Mesodermal cell (in vitro differentiated cells): Measurements from ENCODE around the gene MACROD2.
"Not testable (repeated sequence)": the region's sequence is repeated elsewhere in the genome, so short reads cannot be mapped to it uniquely, and the experiment has no call there.

Source experiments
- H3K27ac ChIP-seq: 2 replicates; pipeline ENCODE4 v1.7.0; 2013; ENCODE audit warnings: mild to moderate bottlenecking, low read depth, low read length, moderate library complexity; ENCODE audit not compliant: severe bottlenecking
- H3K36me3 ChIP-seq: 2 replicates; pipeline ENCODE4 v1.7.1; 2013; ENCODE audit warnings: mild to moderate bottlenecking, low read length, moderate library complexity; ENCODE audit not compliant: control insufficient read depth, insufficient read depth
- H3K4me1 ChIP-seq: one replicate; pipeline ENCODE4 v1.7.1; 2013; ENCODE audit warnings: mild to moderate bottlenecking, low read length; ENCODE audit not compliant: insufficient read depth, control insufficient read depth, poor library complexity, severe bottlenecking
- H3K4me3 ChIP-seq: 2 replicates; pipeline ENCODE4 v1.7.0; 2013; ENCODE audit warnings: low read length, control low read depth, mild to moderate bottlenecking; ENCODE audit not compliant: insufficient read depth, poor library complexity, severe bottlenecking; ENCODE audit errors: extremely low read depth
- H3K9me3 ChIP-seq: 2 replicates; pipeline ENCODE4 v1.7.1; 2013; ENCODE audit warnings: mild to moderate bottlenecking, low read length, moderate library complexity; ENCODE audit not compliant: control insufficient read depth
- WGBS, 2 experiments: methylation state at CpG; one replicate each; pipeline ENCODE4 v1.1.5; 2013; ENCODE audit warnings: missing lambda C conversion rate in 2 of 2; ENCODE audit not compliant: insufficient coverage in 2 of 2; 5-methylcytosine and 5-hydroxymethylcytosine counted together

Gene MACROD2

GRCh38 chr20:15339264-15339663, 1343.9 kb downstream of the MACROD2 start:
- H3K9me3 ChIP-seq: no peaks in the 10 kb centered on the region
- H3K27ac ChIP-seq: no peak overlapping the region
- no peaks in the 10 kb centered on the region for H3K4me1 ChIP-seq
- no peaks in the 10 kb centered on the region for H3K36me3 ChIP-seq
- WGBS, 2 experiments: 83 to 92% methylated on average over 2 of the region's 3 CpGs
- H3K4me3 ChIP-seq: no peak overlapping the region

- Histone ChIP-seq H3K36me3 (no peaks in the 10 kb centered on the region), H3K4me1 (no peaks in the 10 kb centered on the region), H3K9me3 (peaks cover 2% of the 10 kb centered on the region), H3K4me3 (no peak overlapping the region), H3K27ac (no peak overlapping the region)
- 79 to 100% methylated on average over 1 to 2 of the region's 3 CpGs for WGBS, 2 experiments
These were observed 1347.7 kb downstream of the MACROD2 start for GRCh38 chr20:15342991-15343523.

GRCh38 chr20:15345287-15345686, 1350.0 kb downstream of the MACROD2 start:
- no peaks in the 10 kb centered on the region for H3K4me1 ChIP-seq
- H3K27ac ChIP-seq: no peak overlapping the region
- H3K4me3 ChIP-seq: no peak overlapping the region
- WGBS, 2 experiments: no CpG with 5 or more reads among the region's 2 CpGs
- H3K36me3 ChIP-seq: no peaks in the 10 kb centered on the region
- peaks cover 10% of the 10 kb centered on the region for H3K9me3 ChIP-seq

GRCh38 chr20:15346657-15347280, 1351.5 kb downstream of the MACROD2 start:
- no peak overlapping the region for H3K4me3 ChIP-seq
- peaks cover 10% of the 10 kb centered on the region for H3K9me3 ChIP-seq
- H3K27ac ChIP-seq: no peak overlapping the region
- H3K4me1 ChIP-seq: no peaks in the 10 kb centered on the region
- no peaks in the 10 kb centered on the region for H3K36me3 ChIP-seq
- WGBS, 2 experiments: 90 to 97% methylated on average over 3 of the region's 3 CpGs

GRCh38 chr20:15359056-15359455, 1363.7 kb downstream of the MACROD2 start:
- H3K4me1 ChIP-seq: no peaks in the 10 kb centered on the region
- H3K36me3 ChIP-seq: no peaks in the 10 kb centered on the region
- no peak overlapping the region for H3K4me3 ChIP-seq
- no CpG with 5 or more reads among the region's 2 CpGs for WGBS, 2 experiments
- H3K27ac ChIP-seq: no peak overlapping the region
- H3K9me3 ChIP-seq: no peaks in the 10 kb centered on the region

GRCh38 chr20:15362849-15363248, 1367.5 kb downstream of the MACROD2 start:
- H3K36me3 ChIP-seq: no peaks in the 10 kb centered on the region
- WGBS, 2 experiments: no CpG with 5 or more reads among the region's 1 CpG
- H3K4me1 ChIP-seq: no peaks in the 10 kb centered on the region
- no peak overlapping the region for H3K4me3 ChIP-seq
- H3K27ac ChIP-seq: no peak overlapping the region
- H3K9me3 ChIP-seq: no peaks in the 10 kb centered on the region

- H3K36me3 ChIP-seq: no peaks in the 10 kb centered on the region
- no peaks in the 10 kb centered on the region for H3K4me1 ChIP-seq
- H3K27ac ChIP-seq: no peak overlapping the region
- 100% methylated on average over 2 of the region's 2 CpGs; no CpG with 5 or more reads in 1 of the 2 experiments for WGBS, 2 experiments
- H3K4me3 ChIP-seq: no peak overlapping the region
- no peaks in the 10 kb centered on the region for H3K9me3 ChIP-seq
These were observed 1369.5 kb downstream of the MACROD2 start for GRCh38 chr20:15364781-15365180.

GRCh38 chr20:15370370-15370769, 1375.1 kb downstream of the MACROD2 start:
- no CpG with 5 or more reads among the region's 1 CpG for WGBS, 2 experiments
- Histone ChIP-seq H3K27ac (no peak overlapping the region), H3K4me1 (no peaks in the 10 kb centered on the region), H3K9me3 (no peaks in the 10 kb centered on the region), H3K4me3 (no peak overlapping the region), H3K36me3 (no peaks in the 10 kb centered on the region)

- H3K4me3 ChIP-seq: no peak overlapping the region
- 83 to 89% methylated on average over 1 to 2 of the region's 4 CpGs for WGBS, 2 experiments
- H3K27ac ChIP-seq: no peak overlapping the region
- H3K4me1 ChIP-seq: no peaks in the 10 kb centered on the region
- no peaks in the 10 kb centered on the region for H3K9me3 ChIP-seq
- H3K36me3 ChIP-seq: no peaks in the 10 kb centered on the region
These were observed 1379.4 kb downstream of the MACROD2 start for GRCh38 chr20:15374682-15375081.

- H3K9me3 ChIP-seq: no peaks in the 10 kb centered on the region
- no peak overlapping the region for H3K27ac ChIP-seq
- H3K36me3 ChIP-seq: no peaks in the 10 kb centered on the region
- WGBS, 2 experiments: 83 to 100% methylated on average over 2 of the region's 3 CpGs
- no peak overlapping the region for H3K4me3 ChIP-seq
- no peaks in the 10 kb centered on the region for H3K4me1 ChIP-seq
These were observed 1380.5 kb downstream of the MACROD2 start for GRCh38 chr20:15375836-15376235.

GRCh38 chr20:15377603-15378002, 1382.3 kb downstream of the MACROD2 start:
- H3K4me1 ChIP-seq, H3K9me3 ChIP-seq, H3K4me3 ChIP-seq, H3K27ac ChIP-seq, H3K36me3 ChIP-seq: not testable (repeated sequence)
- WGBS, 2 experiments: 84% methylated on average over 4 of the region's 5 CpGs; no CpG with 5 or more reads in 1 of the 2 experiments
